ENCODE measurements around the gene ZBTB3. TPM values are rescaled to one million over a fixed set of nuclear protein-coding genes. Genes with fewer than 3 reads are reported as not detected.

The ZBTB3 gene
- total RNA-seq, 1 donor from 2014 or later, result 11.2 TPM

GRCh38 chr11:62796281-62796680, 42.3 kb upstream of the ZBTB3 start:
- peaks cover 27% of the 10 kb centered on the region for H3K36me3 Mint-ChIP-seq (ENCODE audit: low read depth, unreplicated experiment)
- H3K27ac Mint-ChIP-seq (ENCODE audit: unreplicated experiment), result no peak overlapping the region
- FAIRE-seq, result no peak

GRCh38 chr11:62794201-62794775, 40.3 kb upstream of the ZBTB3 start:
- peaks cover 30% of the 10 kb centered on the region for H3K79me2 ChIP-seq (ENCODE audit: insufficient read depth, low read length)
- H3K36me3 Mint-ChIP-seq (ENCODE audit: low read depth, unreplicated experiment), result peaks cover 28% of the 10 kb centered on the region

More at GRCh38 chr11:62796281-62796680, 42.3 kb upstream of the ZBTB3 start:
- no peaks in the 10 kb centered on the region for H3K9me3 ChIP-seq (ENCODE audit: insufficient read depth, low read depth, low read length)
- no peak overlapping the region for H3K4me2 ChIP-seq (ENCODE audit: low read length)
- peaks cover 16% of the 10 kb centered on the region for H3K79me2 ChIP-seq (ENCODE audit: insufficient read depth, low read length)
- H3K27me3 Mint-ChIP-seq (ENCODE audit: low read depth, unreplicated experiment), result no peaks in the 10 kb centered on the region
- H3K27me3 ChIP-seq (ENCODE audit: insufficient read depth, low read length), result no peaks in the 10 kb centered on the region
- no peak overlapping the region for H3K9ac ChIP-seq (ENCODE audit: low read length)
- no peaks in the 10 kb centered on the region for H3K9me3 Mint-ChIP-seq (ENCODE audit: unreplicated experiment)
- no peak for TF ChIP-seq EZH2 (IDR thresholded peaks at IDR 0.05; ENCODE audit: insufficient read depth, low read length)
- TF ChIP-seq CTCF (IDR thresholded peaks at IDR 0.05; ENCODE audit: insufficient read depth, low read depth, low read length), result no peak
- H4K20me1 ChIP-seq (ENCODE audit: insufficient read depth, low read length), result peaks cover 46% of the 10 kb centered on the region
- peaks cover 6% of the 10 kb centered on the region for H3K4me1 ChIP-seq (ENCODE audit: insufficient read depth, low read length)
- no peak overlapping the region for H3K4me3 ChIP-seq (ENCODE audit: insufficient read depth, low read depth, low read length)
- H3K36me3 ChIP-seq (ENCODE audit: insufficient read depth, low read length), result peaks cover 71% of the 10 kb centered on the region
- H3K27ac ChIP-seq (ENCODE audit: low read depth, low read length), result no peak overlapping the region
- H3K4me1 Mint-ChIP-seq (ENCODE audit: low read depth, unreplicated experiment), result peaks cover 8% of the 10 kb centered on the region
- H2AFZ ChIP-seq (ENCODE audit: low read depth, low read length), result no peak overlapping the region
- peak overlapping the region; percentile 40 for H3K4me3 Mint-ChIP-seq (ENCODE audit: unreplicated experiment)
- DNase-seq (ENCODE audit: low read depth), result no peak

More at GRCh38 chr11:62794201-62794775, 40.3 kb upstream of the ZBTB3 start:
- TF ChIP-seq CTCF (IDR thresholded peaks at IDR 0.05; ENCODE audit: insufficient read depth, low read depth, low read length) (no peak), EZH2 (IDR thresholded peaks at IDR 0.05; ENCODE audit: insufficient read depth, low read length) (no peak)
- DNase-seq (ENCODE audit: low read depth) (no peak), FAIRE-seq (no peak)
- H3K27ac Mint-ChIP-seq (ENCODE audit: unreplicated experiment), result peak overlapping the region; percentile 9
- Histone ChIP-seq H3K9ac (ENCODE audit: low read length) (no peak overlapping the region), H3K9me3 (ENCODE audit: insufficient read depth, low read depth, low read length) (no peaks in the 10 kb centered on the region), H3K36me3 (ENCODE audit: insufficient read depth, low read length) (peaks cover 55% of the 10 kb centered on the region), H2AFZ (ENCODE audit: low read depth, low read length) (no peak overlapping the region), H3K4me1 (ENCODE audit: insufficient read depth, low read length) (peaks cover 12% of the 10 kb centered on the region), H3K4me3 (ENCODE audit: insufficient read depth, low read depth, low read length) (no peak overlapping the region), H3K27ac (ENCODE audit: low read depth, low read length) (no peak overlapping the region), H3K27me3 (ENCODE audit: insufficient read depth, low read length) (no peaks in the 10 kb centered on the region), H4K20me1 (ENCODE audit: insufficient read depth, low read length) (peaks cover 48% of the 10 kb centered on the region), H3K4me2 (ENCODE audit: low read length) (no peak overlapping the region)
- H3K4me3 Mint-ChIP-seq (ENCODE audit: unreplicated experiment), result no peak overlapping the region
- peaks cover 12% of the 10 kb centered on the region for H3K4me1 Mint-ChIP-seq (ENCODE audit: low read depth, unreplicated experiment)
- no peaks in the 10 kb centered on the region for H3K27me3 Mint-ChIP-seq (ENCODE audit: low read depth, unreplicated experiment)
- H3K9me3 Mint-ChIP-seq (ENCODE audit: unreplicated experiment), result no peaks in the 10 kb centered on the region
